B cell (primary cell): ENCODE results near the gene DDIT4. TPM values are rescaled to one million over a fixed set of nuclear protein-coding genes. Genes with fewer than 3 reads are reported as not detected.

Experiments used
- ATAC-seq: fragments of 200-7000 bp; cut with Tn5 transposase; one replicate; pipeline ENCODE4 v1.10.0; 2021; ENCODE audit warnings: low read depth, mild to moderate bottlenecking, moderate number of reproducible peaks, moderate library complexity
- CTCF ChIA-PET: fragments of 350-600 bp; sonication (Branson Sonifier 250); formaldehyde crosslinking; loops from one replicate; lab custom pipeline; 2021; ENCODE audit warnings: antibody characterized with exemption, inconsistent platforms; lab: Charles Lee
- POLR2A ChIA-PET: fragments of 350-600 bp; sonication (Branson Sonifier 250); formaldehyde crosslinking; loops from one replicate; lab custom pipeline; 2021; ENCODE audit warnings: antibody characterized with exemption; lab: Charles Lee
- DNase-seq: peaks from one replicate; pipeline ENCODE4 v3.0.0; 2013
- H2AFZ ChIP-seq: 2 replicates; pipeline ENCODE4 v1.6.1; 2012; ENCODE audit warnings: mild to moderate bottlenecking, low read depth, low read length; ENCODE audit not compliant: insufficient read depth, poor library complexity, severe bottlenecking
- H3K27ac ChIP-seq, 2 donors: 1 replicate in 1 of 2; 2 replicates in 1 of 2; pipeline ENCODE4 v1.5.1; 2012 to 2013; ENCODE audit warnings: low read length in 2 of 2, mild to moderate bottlenecking in 2 of 2, moderate library complexity in 1 of 2
- H3K27me3 ChIP-seq, 4 experiments: fragments of 200-600 bp in 1 of 4; sonication (generic) in 1 of 4; replicated peaks in 1 of 4; 1 replicate in 2 of 4; 2 replicates in 2 of 4; pipeline versions ENCODE4 v1.6.1 to v1.7.0; 2013 to 2016; ENCODE audit warnings: low read length in 3 of 4, mild to moderate bottlenecking in 2 of 4, mixed read lengths in 1 of 4, moderate library complexity in 1 of 4; ENCODE audit not compliant: insufficient read depth in 4 of 4, control insufficient read depth in 3 of 4; ENCODE audit errors: control extremely low read depth in 1 of 4
- H3K36me3 ChIP-seq, 2 experiments: replicated peaks in 1 of 2; 1 replicate in 1 of 2; 2 replicates in 1 of 2; pipeline versions ENCODE4 v1.6.1 to v1.7.1; 2013; ENCODE audit warnings: low read length in 1 of 2; ENCODE audit not compliant: insufficient read depth in 2 of 2, control insufficient read depth in 1 of 2; ENCODE audit errors: control extremely low read depth in 1 of 2, extremely low read depth in 1 of 2
- H3K4me1 ChIP-seq, 2 donors: fragments of 200-600 bp in 1 of 2; sonication (generic) in 1 of 2; 1 replicate in 1 of 2; 2 replicates in 1 of 2; pipeline versions ENCODE4 v1.5.1 to v1.6.1; 2013 to 2017; ENCODE audit warnings: low read length in 2 of 2; ENCODE audit not compliant: control insufficient read depth in 2 of 2, insufficient read depth in 2 of 2
- H3K4me2 ChIP-seq: replicated peaks from 2 replicates; pipeline ENCODE3; 2012; ENCODE audit warnings: mild to moderate bottlenecking, low read depth, low read length; ENCODE audit not compliant: poor library complexity, severe bottlenecking
- H3K4me3 ChIP-seq, 5 experiments: fragments of 200-600 bp in 1 of 5; sonication (generic) in 1 of 5; 1 replicate in 3 of 5; 2 replicates in 2 of 5; pipeline versions ENCODE4 v1.5.1 to v1.7.0; 2011 to 2016; ENCODE audit warnings: low read length in 4 of 5, mild to moderate bottlenecking in 4 of 5, low read depth in 2 of 5, control low read depth in 1 of 5, moderate library complexity in 1 of 5; ENCODE audit not compliant: insufficient read depth in 1 of 5; ENCODE audit errors: control extremely low read depth in 1 of 5, extremely low read depth in 1 of 5
- H3K79me2 ChIP-seq: fragments of 200-600 bp; sonication (generic); one replicate; pipeline ENCODE4 v1.6.0; 2016; ENCODE audit warnings: low read length; ENCODE audit not compliant: control insufficient read depth, insufficient read depth
- H3K9ac ChIP-seq: fragments of 200-600 bp; sonication (generic); 2 replicates; pipeline ENCODE4 v1.6.1; 2017; ENCODE audit warnings: mild to moderate bottlenecking, low read length, moderate library complexity
- H3K9me3 ChIP-seq, 3 donors: one replicate each; pipeline versions ENCODE4 v1.6.1 to v1.7.1; 2013; ENCODE audit warnings: low read length in 2 of 3; ENCODE audit not compliant: control insufficient read depth in 2 of 3, insufficient read depth in 1 of 3; ENCODE audit errors: control extremely low read depth in 1 of 3
- H4K20me1 ChIP-seq: 2 replicates; pipeline ENCODE4 v1.6.0; 2012; ENCODE audit warnings: mild to moderate bottlenecking, low read length; ENCODE audit not compliant: insufficient read depth, control insufficient read depth, poor library complexity, severe bottlenecking
- H3K27ac Mint-ChIP-seq: one replicate; pipeline ENCODE4 v1.8.0; 2021; ENCODE audit warnings: mixed read lengths
- H3K27me3 Mint-ChIP-seq: one replicate; pipeline ENCODE4 v1.8.0; 2021; ENCODE audit warnings: mixed read lengths
- H3K4me1 Mint-ChIP-seq: one replicate; pipeline ENCODE4 v1.8.0; 2021; ENCODE audit warnings: mixed read lengths
- H3K4me3 Mint-ChIP-seq: one replicate; pipeline ENCODE4 v1.8.0; 2021; ENCODE audit warnings: mixed read lengths
- H3K9me3 Mint-ChIP-seq: one replicate; pipeline ENCODE4 v1.8.0; 2022; ENCODE audit warnings: mixed read lengths; ENCODE audit not compliant: insufficient read depth
- EZH2 ChIP-seq: IDR thresholded peaks from 2 replicates; pipeline ENCODE4 v1.6.1; 2012; ENCODE audit warnings: borderline replicate concordance, low read depth, mild to moderate bottlenecking, moderate library complexity, low read length; ENCODE audit not compliant: insufficient read depth, poor library complexity, severe bottlenecking
- WGBS: methylation state at CpG from one replicate; pipeline ENCODE4 v1.1.5; 2013; ENCODE audit warnings: missing lambda C conversion rate; ENCODE audit not compliant: insufficient coverage; 5-methylcytosine and 5-hydroxymethylcytosine counted together
- intact Hi-C: fragments of 100-400 bp; cut with micrococcal nuclease; formaldehyde crosslinking; loops from one replicate; pipeline ENCODE4 v1.10.0; 2022
- polyA plus RNA-seq: library from polyadenylated mRNA; depleted of rRNA; stranded (reverse); fragments of >200 nt; gene quantifications from 2 replicates; pipeline ENCODE4 v1.2.3, GENCODE V29; 2012
- total RNA-seq, 2 donors: library from RNA; stranded (reverse); fragments of 120-200 nt in 1 of 2; gene quantifications; 1 replicate in 1 of 2; 2 replicates in 1 of 2; pipeline versions ENCODE4 v1.2.3 to v1.2.4, GENCODE V29; 2013 to 2022
- TF ChIP-seq, protein P1 (sequence below): fragments of 200-600 bp; IDR thresholded peaks from one replicate; pipeline ENCODE4 v1.8.0; 2022; ENCODE audit warnings: antibody characterized with exemption, mild to moderate bottlenecking

Gene DDIT4
- total and polyA plus RNA-seq, 2 donors (not counting 1 experiment from before 2014, with no cell fraction given): 102 to 110 TPM

DNA sequence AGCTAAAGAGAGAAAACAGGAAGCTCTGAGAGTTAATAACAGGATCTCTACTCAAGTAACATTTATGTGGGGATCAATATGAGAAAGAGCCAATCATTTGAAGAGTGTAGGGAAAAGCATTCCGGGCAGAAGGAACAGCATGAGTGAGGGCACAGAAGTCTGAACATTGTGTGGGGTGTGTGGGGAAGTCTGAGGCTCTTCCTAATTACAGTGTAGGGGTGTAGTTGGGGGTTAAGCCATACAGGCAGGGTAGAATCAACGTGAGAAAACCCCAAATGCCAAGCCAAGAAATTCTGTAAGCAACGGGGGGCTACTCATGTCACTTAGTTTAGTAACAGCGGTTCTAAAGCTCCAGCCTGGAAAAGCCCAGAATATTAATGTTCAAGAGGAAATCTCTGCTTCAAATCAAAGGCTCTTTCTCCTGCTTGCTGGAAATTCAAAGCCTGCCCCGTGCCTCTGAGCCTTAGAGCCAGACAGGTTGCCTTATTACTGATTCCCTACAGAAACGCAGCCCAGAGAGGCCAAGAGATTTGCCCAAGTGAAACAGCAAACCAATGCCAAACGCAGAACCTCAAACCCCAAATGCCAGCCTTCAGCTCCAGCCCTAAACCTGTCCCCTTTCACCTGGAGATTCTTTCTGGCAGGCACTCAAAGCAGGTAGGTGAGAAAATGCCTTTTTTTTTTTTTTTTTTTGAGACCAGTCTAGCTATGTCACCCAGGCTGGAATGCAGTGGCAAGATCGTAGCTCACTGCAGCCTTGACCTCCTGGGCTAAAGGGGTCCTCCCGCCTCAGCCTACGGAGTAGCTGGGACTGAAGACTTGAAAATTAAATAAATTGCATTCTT lies 44.9 kb downstream of the DDIT4 start:
- Histone ChIP-seq H3K4me3 (peak overlapping the region in 4 of 5 experiments; percentile 44 to 68 (median 58)), H3K4me2 (peak overlapping the region; percentile 95), H3K36me3 (no peaks in the 10 kb centered on the region), H3K9me3 (no peaks in the 10 kb centered on the region), H3K27me3 (no peaks in the 10 kb centered on the region), H3K9ac (peak overlapping the region; percentile 73), H3K79me2 (peaks cover 4% of the 10 kb centered on the region), H3K4me1 (peaks cover 72 to 82% of the 10 kb centered on the region in 2 donors), H4K20me1 (no peaks in the 10 kb centered on the region), H3K27ac (peak overlapping the region; percentile 90 to 95), H2AFZ (peak overlapping the region; percentile 79)
- TF ChIP-seq EZH2: no peak
- TF ChIP-seq, protein P1, sequence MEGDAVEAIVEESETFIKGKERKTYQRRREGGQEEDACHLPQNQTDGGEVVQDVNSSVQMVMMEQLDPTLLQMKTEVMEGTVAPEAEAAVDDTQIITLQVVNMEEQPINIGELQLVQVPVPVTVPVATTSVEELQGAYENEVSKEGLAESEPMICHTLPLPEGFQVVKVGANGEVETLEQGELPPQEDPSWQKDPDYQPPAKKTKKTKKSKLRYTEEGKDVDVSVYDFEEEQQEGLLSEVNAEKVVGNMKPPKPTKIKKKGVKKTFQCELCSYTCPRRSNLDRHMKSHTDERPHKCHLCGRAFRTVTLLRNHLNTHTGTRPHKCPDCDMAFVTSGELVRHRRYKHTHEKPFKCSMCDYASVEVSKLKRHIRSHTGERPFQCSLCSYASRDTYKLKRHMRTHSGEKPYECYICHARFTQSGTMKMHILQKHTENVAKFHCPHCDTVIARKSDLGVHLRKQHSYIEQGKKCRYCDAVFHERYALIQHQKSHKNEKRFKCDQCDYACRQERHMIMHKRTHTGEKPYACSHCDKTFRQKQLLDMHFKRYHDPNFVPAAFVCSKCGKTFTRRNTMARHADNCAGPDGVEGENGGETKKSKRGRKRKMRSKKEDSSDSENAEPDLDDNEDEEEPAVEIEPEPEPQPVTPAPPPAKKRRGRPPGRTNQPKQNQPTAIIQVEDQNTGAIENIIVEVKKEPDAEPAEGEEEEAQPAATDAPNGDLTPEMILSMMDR: no peak
- DNase-seq: peak; percentile 38
- ATAC-seq: no peak
- Mint-ChIP-seq H3K27me3 (no peaks in the 10 kb centered on the region), H3K4me3 (peak overlapping the region; percentile 58), H3K9me3 (no peaks in the 10 kb centered on the region), H3K27ac (peak overlapping the region; percentile 99), H3K4me1 (peaks cover 70% of the 10 kb centered on the region)
- ChIA-PET CTCF (interaction anchor here (1.2 to 6.8 kb wide), 7 partner anchors 9 to 96 kb away, joined by 3 to 128 read pairs (median 13); partner anchors contain the start of gene DDIT4), POLR2A (interaction anchor here (0.5 to 6.6 kb wide), 18 partner anchors 8 to 849 kb away, joined by 3 to 140 read pairs (median 4); partner anchors contain the start of genes ANAPC16, ASCC1, DDIT4 and ECD)
- intact Hi-C loops: no loop called here
- WGBS: 69% methylated on average over 9 of the region's 10 CpGs
